PC-9 (cell line): ENCODE measurements around the gene IFT122. TPM values are rescaled to one million over a fixed set of nuclear protein-coding genes. Genes with fewer than 3 reads are reported as not detected.

Experiments used
- BruUV-seq: library from RNA; stranded (reverse); fragments of 400-500 nt; replicated peaks from 2 replicates; lab custom pipeline; 2021; lab: Mats Ljungman, UMichigan
- CTCF ChIA-PET: fragments of 300-600 bp; sonication (Branson Sonifier 250); formaldehyde crosslinking; loops from one replicate; lab custom pipeline; 2022; ENCODE audit warnings: antibody characterized with exemption; lab: Charles Lee
- POLR2A ChIA-PET: fragments of 300-600 bp; sonication (Branson Sonifier 250); formaldehyde crosslinking; loops from one replicate; lab custom pipeline; 2022; ENCODE audit warnings: antibody characterized with exemption; ENCODE audit not compliant: unreplicated experiment; lab: Charles Lee
- DNase-seq, 2 experiments: peaks; one replicate each; pipeline versions ENCODE4 v3.0.0 to v3.0.0-alpha.2; 2015 to 2022; ENCODE audit warnings: mixed read lengths in 1 of 2
- H2AFZ ChIP-seq: fragments of 200-600 bp; sonication (generic); 2 replicates; pipeline ENCODE4 v1.8.1; 2017; ENCODE audit warnings: antibody characterized with exemption
- H3F3A ChIP-seq: fragments of 200-600 bp; sonication (generic); 2 replicates; pipeline ENCODE4 v1.8.1; 2017; ENCODE audit warnings: antibody characterized with exemption, mild to moderate bottlenecking, low read depth; ENCODE audit not compliant: insufficient read depth
- H3K27ac ChIP-seq: fragments of 200-600 bp; sonication (generic); 2 replicates; pipeline ENCODE4 v1.6.1; 2016; ENCODE audit warnings: mixed run types
- H3K27me3 ChIP-seq: fragments of 200-600 bp; sonication (generic); 2 replicates; pipeline ENCODE4 v1.6.1; 2016; ENCODE audit warnings: low read depth, mixed run types; ENCODE audit not compliant: insufficient read depth
- H3K36me3 ChIP-seq: fragments of 200-600 bp; sonication (generic); 2 replicates; pipeline ENCODE4 v1.6.1; 2016; ENCODE audit warnings: low read depth, mixed run types
- H3K4me1 ChIP-seq: fragments of 200-600 bp; sonication (generic); replicated peaks from 2 replicates; pipeline ENCODE4 v1.6.1; 2016; ENCODE audit warnings: mixed run types; ENCODE audit not compliant: insufficient read depth
- H3K4me2 ChIP-seq: fragments of 200-600 bp; sonication (generic); 2 replicates; pipeline ENCODE4 v1.6.1; 2017; ENCODE audit warnings: mixed run types
- H3K4me3 ChIP-seq: fragments of 200-600 bp; sonication (generic); 2 replicates; pipeline ENCODE4 v1.6.1; 2016; ENCODE audit warnings: mixed run types
- H3K79me2 ChIP-seq: fragments of 200-600 bp; sonication (generic); 2 replicates; pipeline ENCODE4 v1.6.1; 2017; ENCODE audit warnings: low read depth, mixed run types
- H3K9me2 ChIP-seq: fragments of 200-600 bp; sonication (generic); 2 replicates; pipeline ENCODE4 v1.8.1; 2017; ENCODE audit warnings: mild to moderate bottlenecking; ENCODE audit not compliant: insufficient read depth
- H3K9me3 ChIP-seq: fragments of 200-600 bp; sonication (generic); 2 replicates; pipeline ENCODE4 v1.8.1; 2016; ENCODE audit warnings: low read depth; ENCODE audit not compliant: insufficient read depth
- H4K20me1 ChIP-seq: fragments of 200-600 bp; sonication (generic); 2 replicates; pipeline ENCODE4 v1.8.1; 2017; ENCODE audit not compliant: insufficient read depth
- EZH2 ChIP-seq: fragments of 200-600 bp; sonication (generic); IDR thresholded peaks from 2 replicates; pipeline ENCODE4 v1.8.0; 2017; ENCODE audit warnings: antibody characterized with exemption, low read depth
- intact Hi-C: fragments of 100-400 bp; cut with micrococcal nuclease; formaldehyde crosslinking; loops from one replicate; pipeline ENCODE4 v1.10.0; 2022; ENCODE audit not compliant: unreplicated experiment
- total RNA-seq: library from RNA; stranded (reverse); gene quantifications from 2 replicates; pipeline ENCODE4 v1.2.3, GENCODE V29; 2021
- TF ChIP-seq, protein P1 (sequence below): fragments of 200-600 bp; sonication (generic); conservative IDR thresholded peaks from 2 replicates; pipeline ENCODE4 v1.6.1; 2017; ENCODE audit warnings: mixed run types, antibody characterized with exemption, mild to moderate bottlenecking, moderate library complexity

Gene IFT122
- total RNA-seq, 1 experiment from 2014 or later, result 55.6 TPM

DNA sequence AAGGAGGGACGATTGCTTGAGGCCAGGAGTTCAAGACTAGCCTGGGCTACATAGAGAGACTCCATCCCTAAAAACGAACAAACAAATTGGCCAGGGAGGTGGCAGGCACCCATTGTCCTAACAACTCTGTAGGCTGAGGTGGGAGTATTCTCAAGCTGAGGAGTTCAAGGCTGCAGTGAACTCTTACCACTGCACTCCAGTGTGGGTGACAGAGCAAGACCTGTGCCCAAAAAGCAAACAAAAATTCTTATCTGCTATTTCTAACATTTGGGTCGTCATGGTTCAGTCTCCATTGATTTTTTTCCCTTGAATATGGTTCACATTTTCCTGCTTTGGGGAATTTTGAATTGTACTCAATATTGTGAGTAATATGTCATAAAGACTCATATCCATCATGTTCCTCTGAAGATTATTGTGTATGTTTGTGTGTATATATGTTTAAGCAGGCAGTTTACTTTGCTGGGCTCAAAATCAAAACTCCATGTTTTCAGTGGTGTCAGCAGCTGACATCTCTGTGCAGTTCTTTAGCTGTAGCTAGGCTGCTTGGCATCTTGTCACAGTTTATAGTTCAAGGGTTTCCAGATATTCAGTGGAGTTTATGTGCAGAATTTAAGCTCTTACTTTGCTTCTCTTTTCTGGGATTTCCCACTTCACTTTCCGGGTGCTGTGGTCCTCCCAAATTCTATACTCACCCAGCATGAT lies 33.2 kb downstream of the IFT122 start:
- Histone ChIP-seq H3K9me3 (no peaks in the 10 kb centered on the region), H3K9me2 (no peaks in the 10 kb centered on the region), H3K4me2 (no peak overlapping the region), H3K27ac (no peak overlapping the region), H4K20me1 (no peaks in the 10 kb centered on the region), H3K79me2 (no peaks in the 10 kb centered on the region), H2AFZ (no peak overlapping the region), H3K27me3 (no peaks in the 10 kb centered on the region), H3K4me3 (no peak overlapping the region), H3F3A (0 out of 2 replicates have a peak, but pooled peaks cover 6% of the 10 kb centered on the region), H3K36me3 (no peaks in the 10 kb centered on the region), H3K4me1 (no peaks in the 10 kb centered on the region; the same call in 1 of the 2 replicates)
- no TSS peak for BruUV-seq
- no peak for DNase-seq
- intact Hi-C loops, result no loop called here
- TF ChIP-seq EZH2, result no peak
- TF ChIP-seq, protein P1, sequence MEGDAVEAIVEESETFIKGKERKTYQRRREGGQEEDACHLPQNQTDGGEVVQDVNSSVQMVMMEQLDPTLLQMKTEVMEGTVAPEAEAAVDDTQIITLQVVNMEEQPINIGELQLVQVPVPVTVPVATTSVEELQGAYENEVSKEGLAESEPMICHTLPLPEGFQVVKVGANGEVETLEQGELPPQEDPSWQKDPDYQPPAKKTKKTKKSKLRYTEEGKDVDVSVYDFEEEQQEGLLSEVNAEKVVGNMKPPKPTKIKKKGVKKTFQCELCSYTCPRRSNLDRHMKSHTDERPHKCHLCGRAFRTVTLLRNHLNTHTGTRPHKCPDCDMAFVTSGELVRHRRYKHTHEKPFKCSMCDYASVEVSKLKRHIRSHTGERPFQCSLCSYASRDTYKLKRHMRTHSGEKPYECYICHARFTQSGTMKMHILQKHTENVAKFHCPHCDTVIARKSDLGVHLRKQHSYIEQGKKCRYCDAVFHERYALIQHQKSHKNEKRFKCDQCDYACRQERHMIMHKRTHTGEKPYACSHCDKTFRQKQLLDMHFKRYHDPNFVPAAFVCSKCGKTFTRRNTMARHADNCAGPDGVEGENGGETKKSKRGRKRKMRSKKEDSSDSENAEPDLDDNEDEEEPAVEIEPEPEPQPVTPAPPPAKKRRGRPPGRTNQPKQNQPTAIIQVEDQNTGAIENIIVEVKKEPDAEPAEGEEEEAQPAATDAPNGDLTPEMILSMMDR, result no peak
- ChIA-PET POLR2A (interaction anchor here (0.6 kb wide), 1 partner anchor 274 kb away, joined by 7 read pairs; no protein-coding TSS in a partner anchor), CTCF (no interaction called here)

DNA sequence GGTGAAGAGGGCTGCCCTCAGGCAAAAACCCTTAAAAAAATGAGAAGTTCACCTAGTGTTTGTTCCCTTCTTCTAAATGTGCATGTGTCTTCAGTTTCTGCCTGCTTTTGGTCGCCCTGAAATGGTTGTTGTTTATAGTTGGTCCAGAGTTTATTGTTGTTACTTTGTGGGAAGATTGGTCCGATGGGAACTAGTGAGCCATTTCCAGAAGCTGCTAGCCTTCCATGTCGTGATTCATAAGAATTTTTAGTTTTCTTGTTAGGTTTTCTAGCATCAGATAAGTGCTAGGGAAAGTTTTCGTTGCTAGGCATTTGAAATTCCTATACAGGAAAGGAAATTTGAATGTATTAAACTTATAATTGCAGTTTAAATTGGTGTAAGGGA lies 33.7 kb downstream of the IFT122 start:
- POLR2A ChIA-PET, result interaction anchor here (0.6 kb wide), 1 partner anchor 273 kb away, joined by 7 read pairs; no protein-coding TSS in a partner anchor
- BruUV-seq, result no TSS peak

DNA sequence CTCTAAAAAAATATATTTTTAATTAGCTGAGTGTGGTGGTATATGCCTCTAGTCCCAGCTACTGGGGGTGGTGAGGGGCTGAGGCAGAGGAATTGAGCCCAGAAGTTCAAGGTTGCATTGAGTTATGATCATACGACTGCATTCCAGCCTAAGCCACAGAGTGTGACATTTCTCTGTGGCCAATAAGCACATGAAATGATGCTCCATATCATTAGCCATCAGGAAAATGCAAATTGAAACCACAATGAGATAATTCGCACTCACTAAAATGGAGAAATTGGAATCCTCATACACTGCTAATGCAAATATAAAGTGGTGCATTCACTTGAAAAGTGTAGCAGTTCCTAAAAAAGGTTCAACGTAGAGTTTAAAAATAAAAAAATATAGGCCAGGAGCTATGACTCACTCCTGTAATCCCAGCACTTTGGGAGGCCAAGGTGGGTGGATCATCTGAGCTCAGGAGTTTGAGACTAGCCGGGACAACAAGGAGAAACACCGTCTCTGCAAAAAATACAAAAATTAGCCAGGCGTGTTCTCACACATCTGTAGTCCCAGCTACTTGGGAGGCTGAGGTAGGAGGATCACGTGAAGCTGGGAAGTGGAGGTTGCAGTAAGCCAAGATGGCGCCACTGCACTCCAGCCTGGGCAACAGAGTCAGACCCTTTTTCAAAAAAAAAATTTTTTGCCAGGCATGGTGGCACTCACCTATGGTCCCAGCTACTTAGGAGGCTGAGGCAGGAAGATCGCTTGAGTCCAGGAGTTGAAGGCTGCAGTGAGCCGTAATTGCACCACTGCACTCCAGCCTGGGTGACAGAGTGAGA lies 35.2 kb downstream of the IFT122 start:
- Histone ChIP-seq H3K27ac (no peak overlapping the region), H3K4me1 (no peaks in the 10 kb centered on the region), H3K4me3 (no peak overlapping the region), H3K79me2 (no peaks in the 10 kb centered on the region), H2AFZ (no peak overlapping the region), H3K36me3 (no peaks in the 10 kb centered on the region; the same call in 1 of the 2 replicates), H3K27me3 (no peaks in the 10 kb centered on the region), H3F3A (no peaks in the 10 kb centered on the region), H4K20me1 (no peaks in the 10 kb centered on the region), H3K9me3 (no peaks in the 10 kb centered on the region), H3K4me2 (no peak overlapping the region), H3K9me2 (no peaks in the 10 kb centered on the region)
- ChIA-PET POLR2A (interaction anchor here (0.6 kb wide), 1 partner anchor 47 kb away, joined by 4 read pairs; the partner anchor contains the start of gene EFCAB12), CTCF (interaction anchor here (0.6 kb wide), 1 partner anchor 89 kb away, joined by 14 read pairs; no protein-coding TSS in a partner anchor)
- DNase-seq, result no peak
- BruUV-seq, result no TSS peak
- intact Hi-C loops, result no loop called here
- TF ChIP-seq, protein P1, result no peak
- no peak for TF ChIP-seq EZH2

More for the DNA sequence above, 33.7 kb downstream of the IFT122 start:
- CTCF ChIA-PET, result no interaction called here
- H3K79me2 ChIP-seq, result no peaks in the 10 kb centered on the region
- DNase-seq, result no peak
- no peaks in the 10 kb centered on the region for H3K27me3 ChIP-seq
- no peak overlapping the region for H2AFZ ChIP-seq
- no peaks in the 10 kb centered on the region for H4K20me1 ChIP-seq
- H3K4me3 ChIP-seq, result no peak overlapping the region
- H3K36me3 ChIP-seq, result no peaks in the 10 kb centered on the region
- no peaks in the 10 kb centered on the region; the same call in 1 of the 2 replicates for H3K4me1 ChIP-seq
- H3K9me3 ChIP-seq, result no peaks in the 10 kb centered on the region
- 0 out of 2 replicates have a peak, but pooled peaks cover 5% of the 10 kb centered on the region for H3F3A ChIP-seq
- H3K9me2 ChIP-seq, result no peaks in the 10 kb centered on the region
- TF ChIP-seq, protein P1, result no peak
- no peak for TF ChIP-seq EZH2
- intact Hi-C loops, result no loop called here
- no peak overlapping the region for H3K4me2 ChIP-seq
- H3K27ac ChIP-seq, result no peak overlapping the region
